Measurements from ENCODE around the gene LSAMP. TPM values are rescaled to one million over a fixed set of nuclear protein-coding genes. Genes with fewer than 3 reads are reported as not detected.

Gene LSAMP
- total RNA-seq, 1 experiment from 2014 or later, result 0.90 TPM

DNA sequence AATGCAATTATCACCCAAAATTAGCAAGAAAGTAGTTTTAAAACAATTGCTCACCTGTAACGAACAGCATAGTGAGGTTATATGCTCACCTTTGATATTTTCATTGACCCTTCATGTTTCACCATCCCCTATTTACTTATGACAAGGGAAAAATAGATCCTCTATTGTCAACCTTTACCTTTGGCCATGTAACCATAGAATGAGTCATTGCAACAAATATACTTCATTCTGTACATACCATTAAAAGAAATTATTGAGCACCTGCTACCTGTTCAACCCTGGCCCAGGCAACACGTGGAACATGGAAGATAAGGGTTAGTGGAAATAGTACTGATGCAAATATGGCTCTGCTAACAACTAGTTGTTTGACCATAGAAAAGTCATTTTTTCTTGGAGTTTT is 20.2 kb downstream of the LSAMP start:
- Mint-ChIP-seq H3K27ac (no peak overlapping the region), H3K9me3 (no peaks in the 10 kb centered on the region), H3K36me3 (ENCODE audit: insufficient read depth in 1 of 3, low read depth in 3 of 3) (no peaks in the 10 kb centered on the region), H3K27me3 (ENCODE audit: low read depth) (no peaks in the 10 kb centered on the region; the same call in 1 of the 2 replicates), H3K4me1 (peaks cover 7 to 10% of the 10 kb centered on the region in 2 experiments), H3K4me3 (no peak overlapping the region)
- Histone ChIP-seq H2BK120ac (ENCODE audit: low read depth, low read length, poor library complexity, severe bottlenecking) (no peak overlapping the region), H4K8ac (replicated peaks; ENCODE audit: insufficient read length, low read depth, low read length) (no peak overlapping the region), H2AK5ac (ENCODE audit: insufficient read length, low read length) (no peak overlapping the region), H3K23ac (ENCODE audit: insufficient read length, low read depth, low read length) (no peak overlapping the region), H3T11ph (ENCODE audit: low read length) (no peak overlapping the region), H2AFZ (ENCODE audit: low read length) (no peak overlapping the region), H2BK20ac (ENCODE audit: low read depth, low read length, poor library complexity, severe bottlenecking) (no peak overlapping the region), H3K14ac (ENCODE audit: insufficient read depth, low read length) (no peak overlapping the region), H4K20me1 (ENCODE audit: control insufficient read depth, insufficient read depth, insufficient read length) (no peaks in the 10 kb centered on the region), H3K56ac (ENCODE audit: insufficient read length, low read depth, low read length) (no peak overlapping the region), H3K27ac (ENCODE audit: insufficient read length, low read depth, low read length) (no peak overlapping the region), H2BK15ac (ENCODE audit: low read depth, low read length) (no peak overlapping the region), H3K23me2 (ENCODE audit: insufficient read length, low read depth, low read length, poor library complexity, severe bottlenecking) (no peaks in the 10 kb centered on the region), H4K5ac (ENCODE audit: insufficient read length, low read depth, low read length) (no peak overlapping the region), H2BK12ac (ENCODE audit: insufficient read length, low read depth, low read length) (no peak overlapping the region), H3K18ac (ENCODE audit: insufficient read length, low read depth, low read length) (no peak overlapping the region), H3K79me1 (ENCODE audit: insufficient read depth, low read depth, low read length, poor library complexity, severe bottlenecking) (no peaks in the 10 kb centered on the region), H4K91ac (ENCODE audit: insufficient read length, low read depth, low read length) (no peak overlapping the region), H3K9me3 (ENCODE audit: control insufficient read depth, low read depth, low read length) (no peaks in the 10 kb centered on the region), H3K4me1 (ENCODE audit: insufficient read depth, low read length) (no peaks in the 10 kb centered on the region), H3K9ac (ENCODE audit: extremely low read depth, insufficient read length, low read length) (no peak overlapping the region), H3K4ac (ENCODE audit: low read depth, low read length) (no peak overlapping the region), H3K27me3 (ENCODE audit: insufficient read depth, low read length) (no peaks in the 10 kb centered on the region), H3K4me2 (ENCODE audit: insufficient read depth, insufficient read length, low read length) (no peak overlapping the region), H3K79me2 (ENCODE audit: insufficient read depth, low read length) (no peaks in the 10 kb centered on the region), H2BK5ac (ENCODE audit: insufficient read length, low read length) (no peak overlapping the region)
- no CpG with 5 or more reads among the region's 2 CpGs for WGBS (ENCODE audit: extremely low coverage, insufficient read length, low lambda C conversion rate)
- DNase-seq, result no peak
- TF ChIP-seq, protein P1, sequence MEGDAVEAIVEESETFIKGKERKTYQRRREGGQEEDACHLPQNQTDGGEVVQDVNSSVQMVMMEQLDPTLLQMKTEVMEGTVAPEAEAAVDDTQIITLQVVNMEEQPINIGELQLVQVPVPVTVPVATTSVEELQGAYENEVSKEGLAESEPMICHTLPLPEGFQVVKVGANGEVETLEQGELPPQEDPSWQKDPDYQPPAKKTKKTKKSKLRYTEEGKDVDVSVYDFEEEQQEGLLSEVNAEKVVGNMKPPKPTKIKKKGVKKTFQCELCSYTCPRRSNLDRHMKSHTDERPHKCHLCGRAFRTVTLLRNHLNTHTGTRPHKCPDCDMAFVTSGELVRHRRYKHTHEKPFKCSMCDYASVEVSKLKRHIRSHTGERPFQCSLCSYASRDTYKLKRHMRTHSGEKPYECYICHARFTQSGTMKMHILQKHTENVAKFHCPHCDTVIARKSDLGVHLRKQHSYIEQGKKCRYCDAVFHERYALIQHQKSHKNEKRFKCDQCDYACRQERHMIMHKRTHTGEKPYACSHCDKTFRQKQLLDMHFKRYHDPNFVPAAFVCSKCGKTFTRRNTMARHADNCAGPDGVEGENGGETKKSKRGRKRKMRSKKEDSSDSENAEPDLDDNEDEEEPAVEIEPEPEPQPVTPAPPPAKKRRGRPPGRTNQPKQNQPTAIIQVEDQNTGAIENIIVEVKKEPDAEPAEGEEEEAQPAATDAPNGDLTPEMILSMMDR (conservative IDR thresholded peaks at IDR 0.05), result no peak
